ENCODE measurements around the gene DMRTA2.

DMRTA2 gene

DNA sequence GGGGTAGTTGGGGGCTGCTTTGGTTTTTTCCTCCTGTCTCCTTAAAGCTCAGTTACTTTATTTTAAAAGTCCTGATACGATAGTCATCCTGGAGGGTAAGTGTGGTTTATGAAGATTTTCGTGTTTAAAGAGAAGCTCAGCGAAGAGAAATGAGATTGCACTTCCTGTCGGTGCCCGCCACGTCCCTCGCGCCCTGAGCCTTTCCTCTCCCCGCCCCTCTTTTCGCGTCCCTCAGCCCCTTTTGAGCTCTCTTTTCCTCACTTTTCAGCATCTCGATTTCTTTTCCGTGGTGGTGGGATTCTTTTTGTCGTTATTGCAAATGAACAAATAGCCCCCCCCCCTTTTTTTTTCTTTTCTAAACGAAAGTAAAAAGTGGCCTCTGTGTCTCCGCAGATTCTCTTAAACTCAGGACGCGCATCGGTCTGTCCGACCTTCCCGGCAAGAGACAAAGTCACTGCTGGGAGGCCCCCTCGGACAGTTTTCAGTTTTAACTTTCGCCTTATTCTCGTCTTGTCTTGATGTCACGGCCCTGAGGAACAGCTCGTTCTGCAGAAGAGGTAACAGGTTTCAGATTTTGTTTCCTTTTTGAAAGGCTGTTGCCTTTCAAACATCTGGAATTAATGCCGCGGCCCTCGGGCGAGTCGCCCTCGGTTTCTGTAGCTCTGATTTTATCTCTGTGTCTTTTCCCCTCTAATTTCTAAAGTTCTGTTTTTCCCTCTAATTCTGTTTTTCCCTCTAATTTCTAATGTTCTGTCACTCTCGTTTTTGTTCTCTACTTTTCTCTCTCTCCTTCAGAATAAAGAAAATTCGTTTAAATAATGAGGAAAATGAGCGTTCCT is 1.0 kb upstream of the DMRTA2 start:
- peak; percentile 9 for DNase-seq (ENCODE audit: low spot score)

DNA sequence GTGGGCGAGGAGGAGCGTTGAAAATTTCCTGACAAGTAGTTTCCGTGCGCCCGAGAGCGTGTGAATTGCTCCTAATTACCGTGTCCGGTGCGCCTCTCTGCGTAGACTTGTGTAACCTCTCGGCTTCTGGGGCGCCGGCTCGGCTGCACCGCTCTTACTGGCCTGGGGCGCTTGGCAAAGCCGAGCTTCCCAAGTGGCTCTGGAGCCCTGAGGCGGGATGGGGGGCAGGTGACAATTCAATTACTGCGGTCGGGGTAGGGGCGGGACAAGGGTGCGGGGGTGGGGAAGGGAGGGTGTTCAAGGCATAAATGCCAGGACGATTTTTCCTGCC is 392 bp upstream of the DMRTA2 start:
- DNase-seq (ENCODE audit: low spot score) = peak; percentile 48

DNA sequence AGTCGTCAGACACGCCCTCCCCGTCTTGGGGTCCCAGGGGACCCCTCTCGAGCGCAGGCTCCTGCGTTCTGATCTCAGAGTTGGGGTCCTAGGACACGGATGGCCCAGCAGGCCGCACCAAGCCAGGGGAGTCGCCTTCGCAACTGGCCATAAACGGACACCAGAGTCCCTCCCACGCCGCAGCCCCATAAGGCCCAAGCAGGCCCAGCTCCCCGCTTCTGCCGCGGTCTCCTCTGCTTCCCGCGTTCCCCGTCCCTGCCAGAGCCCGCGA is 633 bp downstream of the DMRTA2 start:
- DNase-seq (ENCODE audit: low spot score) = no peak

DNA sequence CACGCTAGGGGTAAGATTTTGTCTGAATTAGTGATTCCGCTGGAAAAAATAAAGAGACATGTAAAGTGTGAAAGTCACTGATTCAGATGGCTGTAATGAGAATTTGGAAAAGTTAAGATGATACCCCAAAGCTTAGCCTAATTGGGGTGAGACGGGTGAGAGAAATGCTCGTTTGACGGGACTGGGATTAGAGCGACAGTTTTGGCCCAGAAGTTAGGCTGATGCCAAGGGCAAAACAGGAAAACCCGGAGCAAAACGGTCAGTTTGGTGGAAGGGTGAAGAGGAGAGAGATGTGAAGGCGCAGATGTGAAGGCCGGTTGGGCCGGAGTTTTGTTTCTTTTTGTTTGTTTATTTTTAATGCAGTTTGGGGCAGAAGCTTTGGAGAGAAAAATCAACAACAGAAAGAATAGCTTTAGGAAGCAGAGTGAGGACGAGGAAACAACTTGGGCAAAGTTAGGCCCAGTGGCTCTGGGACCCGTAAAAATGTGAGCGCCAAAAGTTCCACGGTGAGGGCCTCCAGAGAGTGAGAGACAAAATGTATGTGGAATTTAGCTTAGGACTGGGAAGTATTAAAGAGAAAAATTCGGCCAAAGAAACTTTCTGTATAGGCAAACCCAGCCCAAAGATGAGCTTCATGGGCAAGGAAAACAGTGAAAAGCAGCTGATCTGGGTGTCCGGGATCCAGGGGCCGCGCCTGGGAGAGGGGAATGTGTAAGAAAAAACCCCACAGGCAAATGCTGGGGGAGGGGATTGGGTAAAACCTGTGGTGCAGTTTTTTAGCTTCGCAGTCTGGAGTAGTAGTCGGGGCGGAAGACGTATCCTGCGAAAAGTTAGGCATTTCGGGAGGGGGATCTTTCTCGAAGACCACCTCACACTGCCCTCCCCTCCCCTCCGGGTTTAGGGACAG is 1.2 kb downstream of the DMRTA2 start:
- DNase-seq (ENCODE audit: low spot score) = no peak

DNA sequence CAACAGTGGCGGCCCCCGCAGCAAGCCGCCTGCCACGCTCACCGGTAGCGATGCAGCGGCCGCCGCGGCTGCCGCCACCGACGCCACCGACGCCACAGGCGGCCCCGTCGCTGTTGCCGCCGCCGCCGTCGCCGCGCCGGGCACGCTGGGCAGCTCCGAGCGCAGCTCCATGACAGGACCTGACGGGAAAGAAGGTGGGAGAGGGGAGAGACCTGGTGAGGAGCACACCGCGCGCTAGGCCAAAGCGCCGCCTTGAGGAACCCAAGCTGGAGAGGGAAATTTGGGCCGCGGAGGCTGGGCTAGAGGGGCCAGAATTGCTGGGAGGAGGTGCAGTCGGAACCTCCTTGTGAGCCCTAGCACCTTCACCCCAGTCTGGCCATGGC is 1.9 kb downstream of the DMRTA2 start:
- no peak for DNase-seq (ENCODE audit: low spot score)

DNA sequence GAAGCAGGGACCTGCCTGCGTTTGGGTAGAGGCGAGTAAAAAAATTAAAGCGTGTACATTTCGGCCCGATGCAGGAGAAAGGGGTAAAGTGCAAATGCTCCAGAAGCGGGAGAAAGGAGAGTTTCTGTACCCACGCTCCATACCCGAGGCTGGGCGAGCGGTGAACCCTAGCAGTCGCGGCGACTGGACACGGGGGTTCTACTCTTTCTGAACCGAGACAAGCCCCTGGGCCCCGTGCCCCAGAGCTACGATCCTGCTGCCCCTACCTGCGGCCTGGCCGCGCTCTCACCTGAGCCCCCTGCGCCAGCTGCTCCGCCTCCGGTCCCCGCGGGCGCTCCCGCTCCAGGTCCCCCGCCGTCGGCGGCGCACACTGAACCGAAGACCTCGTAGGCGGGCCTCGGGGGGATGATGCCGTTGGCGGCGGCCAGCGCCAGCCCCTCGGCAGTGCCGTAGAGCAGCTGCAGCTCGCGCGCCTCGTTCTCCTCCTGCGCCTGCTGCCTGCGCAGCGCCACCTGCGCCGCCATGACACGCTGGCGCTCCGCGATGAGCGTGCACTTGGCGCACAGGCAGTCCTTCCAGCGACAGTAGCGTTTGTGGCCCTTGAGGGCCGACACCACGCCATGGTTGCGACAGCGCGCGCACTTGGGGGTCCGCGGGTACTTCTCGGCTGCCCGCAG is 2.4 kb downstream of the DMRTA2 start:
- no peak for DNase-seq (ENCODE audit: low spot score)

DNA sequence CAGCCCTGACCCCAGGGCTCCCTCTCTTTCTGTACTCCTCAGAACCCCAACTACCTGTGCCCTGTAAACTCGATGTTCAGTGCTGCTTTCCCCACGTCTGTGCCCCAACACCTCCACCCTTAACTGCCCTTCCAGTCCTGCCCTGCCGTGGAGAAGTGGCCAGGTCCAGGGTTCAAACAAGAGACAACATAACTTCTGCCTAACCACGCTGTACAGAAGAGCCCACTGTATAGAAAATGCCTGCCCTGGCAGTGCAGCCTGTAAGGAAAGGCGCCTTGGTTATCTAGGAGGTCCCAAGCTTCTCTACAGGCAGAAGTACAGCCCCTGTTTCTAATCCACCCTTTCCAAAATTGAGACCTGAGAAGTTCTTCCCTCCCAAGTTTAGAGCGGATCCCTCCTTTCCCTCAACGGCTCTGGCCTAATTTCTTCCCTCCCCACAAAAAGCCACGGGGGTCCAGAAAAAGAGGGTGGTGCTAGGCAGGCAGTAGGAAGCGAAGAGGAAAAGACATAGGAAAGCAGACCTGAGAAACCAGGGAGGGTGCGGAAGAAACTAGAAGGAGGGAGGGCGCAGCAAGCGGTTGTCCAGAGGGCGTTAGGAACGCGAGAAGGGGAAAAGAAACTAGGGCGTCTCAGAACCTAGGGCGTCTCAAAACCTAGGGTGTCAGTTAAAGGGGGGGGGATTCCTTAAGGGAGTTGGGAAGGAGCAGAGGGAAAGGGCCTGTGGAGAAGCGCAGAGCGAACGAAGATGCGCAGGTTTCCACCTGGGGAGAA is 3.2 kb downstream of the DMRTA2 start:
- no peak for DNase-seq (ENCODE audit: low spot score)

DNA sequence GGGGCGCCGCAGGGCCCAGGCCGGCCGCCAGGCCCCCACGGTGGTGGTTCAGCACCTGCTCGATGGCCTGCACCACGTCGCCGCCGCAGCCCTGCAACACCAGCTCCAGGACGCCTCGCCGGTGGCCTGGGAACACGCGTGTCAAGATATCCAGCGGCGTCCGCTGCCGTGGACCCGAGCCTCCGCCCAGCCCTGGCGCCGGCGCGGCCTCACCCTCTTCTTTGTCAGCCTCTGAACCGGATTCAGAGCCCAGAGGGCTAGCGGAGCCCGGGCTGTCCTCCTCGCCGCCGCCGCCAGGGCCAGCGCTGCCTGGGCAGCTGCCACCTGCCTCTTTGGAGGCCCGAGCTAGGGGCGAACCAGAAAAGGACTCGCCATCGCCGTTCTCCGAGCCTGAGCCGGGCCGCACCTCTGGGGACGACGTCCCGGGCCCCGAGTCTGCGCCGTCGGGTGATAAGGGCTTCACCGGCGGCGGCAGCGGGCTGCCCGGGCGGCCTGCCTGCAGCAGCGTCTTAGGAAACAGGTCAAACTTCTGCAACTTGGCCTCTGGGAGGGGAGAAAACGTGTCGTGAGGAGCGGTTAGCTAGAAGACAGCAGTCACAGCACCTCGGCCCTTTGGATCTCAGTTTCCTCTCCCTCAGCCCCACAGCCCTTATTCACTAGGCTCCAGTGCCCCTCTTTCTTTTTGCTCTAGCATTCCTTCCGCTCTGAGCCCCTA is 3.9 kb downstream of the DMRTA2 start:
- DNase-seq (ENCODE audit: low spot score) = no peak

DNA sequence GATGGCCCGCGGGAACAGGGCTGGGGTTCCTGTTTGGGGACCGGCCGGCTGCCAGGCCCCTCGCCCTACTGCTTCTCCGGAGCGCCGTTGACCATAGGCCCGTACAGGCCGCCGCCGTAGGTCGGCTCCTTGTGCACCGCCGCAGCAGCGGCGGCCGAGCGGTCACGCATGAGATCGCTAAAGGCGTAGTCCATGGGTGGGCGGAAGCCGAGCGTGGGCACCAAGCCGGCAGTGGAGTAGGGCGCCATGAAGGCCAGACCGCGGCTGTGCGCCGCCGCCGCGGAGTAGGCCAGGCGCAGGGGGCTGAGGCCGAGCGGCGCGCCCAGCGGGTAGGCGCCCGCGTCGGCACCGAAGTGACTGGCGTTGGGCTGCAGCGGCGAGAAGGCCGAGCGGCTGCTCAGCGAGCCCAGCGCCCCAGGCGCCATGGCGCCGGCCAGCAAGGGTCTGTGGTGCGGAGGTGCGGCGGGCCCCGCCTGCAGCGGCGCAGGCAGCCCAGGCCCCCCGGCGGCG is 4.6 kb downstream of the DMRTA2 start:
- no peak for DNase-seq (ENCODE audit: low spot score)

DNA sequence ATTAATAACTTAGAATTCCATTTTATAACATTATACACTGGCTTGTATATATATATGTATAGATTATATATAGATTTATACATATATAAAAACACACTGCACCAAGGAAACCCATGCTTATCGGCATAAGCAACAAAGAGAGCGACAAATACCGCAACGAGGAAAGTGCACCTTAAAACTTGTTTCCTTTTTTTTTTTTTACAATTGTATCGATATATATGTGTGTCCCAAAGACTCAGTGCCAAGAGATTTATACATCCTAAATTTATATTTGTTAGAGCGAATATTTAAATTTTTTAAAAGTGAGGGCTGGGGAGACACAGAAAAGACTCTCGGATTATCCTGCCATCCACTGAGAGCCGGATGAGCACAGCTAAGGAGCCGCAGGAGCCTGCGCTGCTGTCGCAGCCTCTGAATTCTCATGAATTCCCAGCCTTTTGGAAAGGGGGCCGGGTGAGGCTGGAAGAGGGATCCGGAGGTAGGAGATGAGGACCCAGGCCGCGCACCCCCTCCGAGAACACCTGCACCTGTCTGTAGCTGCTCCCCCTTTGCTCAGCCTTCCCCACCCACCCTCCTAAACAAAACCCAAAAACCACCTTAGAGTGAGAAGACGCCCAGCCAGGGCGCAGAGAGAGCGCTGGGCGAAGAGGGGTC is 5.2 kb downstream of the DMRTA2 start:
- no peak for DNase-seq (ENCODE audit: low spot score)

DNA sequence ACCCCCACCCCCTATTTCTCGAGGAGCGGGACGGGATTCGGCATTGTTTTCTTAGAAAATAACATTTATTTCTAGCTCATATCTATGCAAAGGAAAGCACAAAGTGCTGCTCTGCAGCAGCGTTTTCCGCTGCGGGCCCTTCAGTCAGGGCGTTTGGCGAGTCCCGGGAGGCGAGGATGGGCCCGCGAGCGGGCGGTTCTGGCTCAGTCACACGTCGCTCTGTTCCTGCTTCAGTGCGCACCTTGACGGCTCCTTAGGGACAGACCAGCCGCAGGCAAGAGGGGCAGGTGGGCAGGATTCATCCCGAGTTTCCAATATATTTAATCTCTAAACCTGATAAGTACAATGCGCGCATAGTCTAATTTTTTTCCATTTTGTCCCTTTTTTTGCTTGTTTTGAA is 5.7 kb downstream of the DMRTA2 start:
- DNase-seq (ENCODE audit: low spot score) = no peak

DNA sequence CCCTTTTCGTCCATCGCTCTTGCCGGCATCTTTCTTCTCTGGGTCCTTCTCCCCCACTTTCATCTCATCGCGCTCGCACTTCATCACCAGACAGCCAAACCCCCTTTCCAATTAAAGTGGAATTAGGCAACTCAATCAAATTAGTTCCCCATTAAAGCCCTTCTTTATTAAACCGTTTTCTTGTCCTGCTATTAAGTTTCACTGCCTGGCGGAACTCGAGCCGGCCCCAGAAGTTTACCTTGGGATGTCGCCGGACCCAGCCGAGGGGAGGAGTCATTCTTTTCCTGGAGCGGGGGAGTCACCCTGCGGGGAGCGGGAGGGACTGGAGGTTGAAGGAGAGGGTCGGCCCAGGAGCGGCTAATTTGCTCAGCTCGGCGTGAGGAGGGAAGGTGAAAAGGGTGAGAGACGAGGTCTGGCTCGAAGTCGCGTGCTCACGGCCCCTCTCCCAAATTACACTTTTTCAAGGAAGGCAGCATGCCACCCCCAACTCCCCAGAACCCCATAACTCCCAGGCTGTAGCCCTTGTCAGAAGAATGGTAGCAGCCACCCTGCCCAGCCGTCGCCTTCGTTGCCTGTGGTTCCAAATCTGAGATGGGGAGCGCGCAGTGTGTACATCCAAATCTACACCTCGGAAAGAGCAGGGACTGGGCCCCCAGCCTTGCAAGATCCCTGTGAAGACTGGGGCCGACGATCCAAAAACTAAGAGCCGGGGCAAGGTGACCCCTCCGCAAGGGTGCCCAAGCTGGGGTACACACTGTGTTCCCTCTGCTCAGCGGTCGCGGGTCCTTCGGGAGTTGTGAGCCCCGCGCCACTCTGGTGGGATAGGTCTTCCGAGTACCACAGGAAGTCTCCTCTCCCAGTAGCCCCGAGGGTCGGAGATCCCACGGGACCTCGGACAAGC is 6.4 kb downstream of the DMRTA2 start:
- DNase-seq (ENCODE audit: low spot score) = no peak

DNA sequence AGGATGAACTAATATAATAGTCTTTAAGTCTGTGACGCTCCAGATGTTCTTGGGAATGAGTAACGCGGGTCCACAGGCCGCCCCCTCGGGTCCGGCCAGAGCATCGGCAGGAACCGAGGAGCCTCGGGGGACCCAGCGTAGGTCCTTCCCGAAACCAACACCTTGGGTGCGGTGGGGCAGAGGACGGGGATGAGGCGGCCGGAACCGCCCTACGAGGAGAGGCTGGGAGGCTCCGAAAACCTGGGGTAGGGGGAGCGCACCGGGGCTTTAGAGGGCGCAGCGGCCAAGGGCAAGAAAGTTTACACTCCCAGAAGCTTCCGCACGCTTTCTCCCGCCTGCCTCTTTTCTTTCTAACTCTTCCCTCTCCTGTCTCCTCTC is 7.1 kb downstream of the DMRTA2 start:
- DNase-seq (ENCODE audit: low spot score) = no peak

DNA sequence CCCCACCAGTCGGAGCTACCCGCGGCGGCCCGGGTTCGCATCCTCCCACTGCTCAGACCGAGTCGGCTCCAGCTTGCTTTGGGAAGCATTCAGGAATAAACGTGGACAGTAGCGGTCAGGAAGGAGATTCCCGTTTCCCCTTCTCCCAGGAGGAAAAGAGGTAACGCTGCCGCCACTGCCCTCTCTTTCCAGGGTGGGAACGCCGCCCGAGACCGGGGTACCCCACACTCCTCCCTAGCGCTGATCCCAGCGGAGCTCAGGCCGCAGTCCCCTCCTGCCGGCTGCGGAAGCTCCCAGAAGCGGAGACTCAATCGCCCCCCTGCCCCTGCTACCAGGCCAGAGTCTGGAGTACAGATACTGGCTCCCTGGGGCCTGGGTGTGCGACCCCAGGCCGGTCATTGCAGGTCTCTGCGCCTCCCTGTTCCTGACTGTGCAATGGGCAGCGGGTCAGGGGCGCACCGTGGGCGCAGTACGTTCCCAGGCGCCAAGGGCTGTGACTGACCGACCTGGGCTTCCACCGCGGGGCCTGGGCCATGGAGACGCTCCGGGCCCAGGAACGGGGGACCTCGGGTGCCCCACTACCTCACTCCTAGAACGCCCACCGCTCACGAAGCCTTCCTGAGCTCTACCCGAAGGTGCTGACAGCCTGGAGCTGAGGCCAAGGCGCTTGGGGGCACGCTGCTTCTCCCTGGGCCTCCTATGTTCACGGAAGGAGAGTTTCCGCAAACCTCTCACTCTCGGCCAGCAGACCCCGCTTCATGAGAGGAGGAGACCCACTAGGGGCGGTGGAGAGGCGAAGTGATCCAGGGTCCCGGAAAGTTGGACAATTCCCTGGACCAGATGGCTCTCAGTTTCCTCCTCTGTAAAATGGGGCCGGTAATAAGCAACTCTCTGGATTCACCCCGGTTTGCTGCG is 7.8 kb downstream of the DMRTA2 start:
- no peak for DNase-seq (ENCODE audit: low spot score)

DNA sequence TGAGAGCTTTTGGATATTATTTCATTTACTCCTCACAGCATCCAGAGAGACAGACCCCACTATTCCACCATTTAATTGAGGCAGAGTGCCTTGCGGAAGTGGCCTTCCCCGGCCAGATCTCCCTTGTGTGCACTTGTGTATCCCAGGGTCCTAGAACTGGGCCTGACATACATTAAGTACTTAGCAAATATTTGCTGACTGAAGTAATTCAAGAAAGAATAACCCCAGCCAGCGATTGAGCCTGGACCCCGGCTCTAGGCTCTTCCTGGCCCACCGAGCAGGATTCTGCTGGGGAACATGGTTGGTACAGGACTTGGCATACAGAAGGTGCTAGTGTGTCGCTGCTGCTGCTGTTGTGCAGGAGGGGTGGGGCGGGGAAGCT is 8.4 kb downstream of the DMRTA2 start:
- DNase-seq (ENCODE audit: low spot score) = no peak

DNA sequence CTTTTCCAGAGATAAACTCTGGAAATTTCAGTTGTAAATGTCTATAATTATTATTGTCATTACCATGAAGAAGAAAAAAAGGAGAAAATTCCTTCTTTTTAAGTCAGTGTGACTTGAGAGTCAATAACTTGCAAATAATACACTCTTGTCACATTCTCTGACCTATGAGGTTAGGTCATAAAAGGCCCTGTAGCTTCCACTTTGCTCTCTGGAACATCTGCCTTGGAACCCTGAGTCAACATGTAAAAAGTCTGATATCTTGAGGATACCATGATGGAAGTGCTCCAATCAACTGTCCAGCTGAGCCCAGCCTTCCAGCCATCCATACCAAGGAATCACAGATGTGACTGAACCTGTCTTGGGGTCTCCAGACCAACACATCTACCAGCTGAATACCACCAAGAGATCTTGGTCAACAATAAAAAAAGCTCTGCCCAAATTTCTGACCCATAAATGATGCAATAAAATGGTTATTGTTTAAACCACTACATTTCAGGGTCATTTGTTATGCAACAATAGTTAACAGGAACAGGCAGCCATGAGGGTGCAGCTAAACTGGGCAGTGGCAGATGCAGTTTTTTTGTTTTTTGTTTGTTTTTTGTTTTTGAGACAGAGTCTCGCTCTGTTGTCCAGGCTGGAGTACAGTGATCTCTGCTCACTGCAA is 10.3 kb downstream of the DMRTA2 start:
- no peak for DNase-seq (ENCODE audit: low spot score)

DNA sequence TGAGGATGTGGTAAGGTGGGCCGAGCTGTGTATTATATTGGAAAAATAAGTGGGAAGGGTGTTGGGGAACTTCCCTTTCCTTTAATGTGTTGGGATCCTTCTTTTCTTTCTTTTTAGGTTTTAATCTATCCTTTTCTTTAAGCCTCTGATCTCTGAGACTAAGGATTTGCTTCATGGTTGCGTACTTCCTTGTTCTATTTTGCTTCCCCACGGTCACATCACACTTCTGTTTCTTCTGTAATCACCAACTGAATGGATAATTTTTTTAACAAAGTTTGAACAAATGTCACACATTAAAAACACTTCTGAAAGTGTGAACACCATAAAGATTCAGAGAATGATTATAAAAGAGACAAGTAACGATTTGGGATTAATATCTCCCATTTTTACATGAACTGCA is 17.4 kb downstream of the DMRTA2 start:
- no peak for DNase-seq (ENCODE audit: low spot score)

DNA sequence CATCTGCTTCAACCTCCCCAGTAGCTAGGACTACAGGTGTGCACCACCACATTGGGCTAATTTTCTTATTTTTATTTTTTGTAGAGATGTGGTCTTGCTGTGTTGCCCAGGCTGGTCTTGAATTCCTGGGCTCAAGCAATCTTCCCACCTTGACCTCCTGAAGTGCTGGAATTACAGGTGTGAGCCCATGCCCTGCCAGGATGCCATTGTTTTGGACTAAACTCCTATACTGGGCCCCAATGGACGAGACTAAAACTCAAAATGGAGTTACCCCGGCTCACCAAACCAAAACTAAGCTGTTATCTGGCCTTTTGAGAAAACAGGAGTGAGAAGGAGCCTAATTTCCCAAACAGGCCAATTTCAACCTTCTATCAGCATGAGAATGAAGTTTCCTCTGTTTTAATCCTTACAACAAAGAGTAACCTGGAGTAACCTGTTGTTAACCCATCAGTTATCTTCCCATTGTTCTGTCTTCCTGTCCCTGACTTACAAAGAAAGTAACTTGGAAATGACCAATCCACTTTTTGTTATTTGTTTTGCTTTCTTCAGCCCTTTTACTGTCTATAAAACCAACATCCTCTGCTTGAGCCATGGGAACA is 29.6 kb downstream of the DMRTA2 start:
- DNase-seq (ENCODE audit: low spot score) = no peak
